Uterus (tissue), 4 donors: ENCODE results near the gene MFSD2B. TPM values are rescaled to one million over a fixed set of nuclear protein-coding genes. Genes with fewer than 3 reads are reported as not detected.
A peak's percentile ranks its signal among the peaks of the same experiment; 100 is the strongest.

ENCODE experiments used
- DNase-seq, 2 donors: peaks; one replicate each; pipeline ENCODE4 v3.0.0-alpha.2; 2019 to 2020
- H3K27ac ChIP-seq, 2 donors: fragments of 200-600 bp; sonication (generic); 1 replicate in 1 of 2; 2 replicates in 1 of 2; pipeline ENCODE4 v1.5.1; 2016 to 2018
- H3K27me3 ChIP-seq, 2 donors: fragments of 200-600 bp; sonication (generic); one replicate each; pipeline ENCODE4 v1.5.1; 2018 to 2019; ENCODE audit warnings: control low read depth in 1 of 2
- H3K36me3 ChIP-seq, 2 donors: fragments of 200-600 bp; sonication (generic); one replicate each; pipeline ENCODE4 v1.5.1; 2019; ENCODE audit warnings: control low read depth in 1 of 2
- H3K4me1 ChIP-seq, 2 donors: fragments of 200-600 bp; sonication (generic); one replicate each; pipeline ENCODE4 v1.5.1; 2018 to 2019; ENCODE audit warnings: control low read depth in 1 of 2
- H3K4me3 ChIP-seq, 2 donors: fragments of 200-600 bp; sonication (generic); 1 replicate in 1 of 2; 2 replicates in 1 of 2; pipeline ENCODE4 v1.5.1; 2018 to 2019; ENCODE audit warnings: mild to moderate bottlenecking in 1 of 2
- H3K9me3 ChIP-seq, 2 donors: fragments of 200-600 bp; sonication (generic); one replicate each; pipeline ENCODE4 v1.5.1; 2019; ENCODE audit warnings: control low read depth in 1 of 2
- CTCF ChIP-seq, 4 experiments: fragments of 200-600 bp in 2 of 4; fragments of 450-650 bp in 2 of 4; sonication (generic) in 2 of 4; IDR thresholded peaks; one replicate each; pipeline ENCODE4 v1.5.1; 2016 to 2019; ENCODE audit warnings: antibody characterized with exemption in 4 of 4, mild to moderate bottlenecking in 2 of 4, moderate library complexity in 1 of 4
- POLR2A ChIP-seq, 2 donors: fragments of 450-650 bp; IDR thresholded peaks; one replicate each; pipeline ENCODE4 v1.6.1; 2016; ENCODE audit warnings: antibody characterized with exemption in 2 of 2, mild to moderate bottlenecking in 1 of 2, moderate library complexity in 1 of 2
- intact Hi-C: fragments of 100-400 bp; cut with DNase I; formaldehyde crosslinking; loops from one replicate; pipeline ENCODE4 v1.15.1; 2023; ENCODE audit warnings: low total_unique reads
- total RNA-seq, 4 donors: library from RNA; depleted of rRNA in 3 of 4; stranded (reverse); fragments of >200 nt in 3 of 4; gene quantifications; one replicate each; pipeline versions ENCODE4 v1.1.0 to v1.2.4, GENCODE V29; 2014 to 2023
- donor health status: DM: yes; HTN: yes; CAD: no.

The MFSD2B gene
- total RNA-seq, 4 donors from 2014 or later = 0.35 to 1.4 TPM; not detected in 2

- no peaks in the 10 kb centered on the region for H3K27me3 ChIP-seq
- H3K9me3 ChIP-seq = no peaks in the 10 kb centered on the region
- H3K27ac ChIP-seq = peak overlapping the region; percentile 75 to 81
- TF ChIP-seq POLR2A (IDR thresholded peaks at IDR 0.05) (no peak), CTCF (IDR thresholded peaks at IDR 0.05) (no peak)
- no peaks in the 10 kb centered on the region for H3K36me3 ChIP-seq
- intact Hi-C loops = no loop called here
- DNase-seq = no peak
- peaks cover 0 to 3% of the 10 kb centered on the region in 2 donors for H3K4me1 ChIP-seq
- peak overlapping the region; percentile 57 to 91 for H3K4me3 ChIP-seq
These were observed 39.0 kb downstream of the MFSD2B start for GRCh38 chr2:24048769-24049484.

GRCh38 chr2:24049485-24050021, 39.7 kb downstream of the MFSD2B start, which contains the start of gene FKBP1B:
TSS of gene FKBP1B (plus strand) at chr2:24049741. CDS start at chr2:24049850, 109 bp downstream.
- peak; percentile 66 to 69 for DNase-seq

GRCh38 chr2:24050041-24050979, 40.4 kb downstream of the MFSD2B start:
- peaks cover 0 to 3% of the 10 kb centered on the region in 2 donors for H3K4me1 ChIP-seq
- H3K27ac ChIP-seq = peak overlapping the region; percentile 75 to 81
- TF ChIP-seq POLR2A (IDR thresholded peaks at IDR 0.05) (no peak), CTCF (IDR thresholded peaks at IDR 0.05) (no peak)
- peak overlapping the region; percentile 57 to 91 for H3K4me3 ChIP-seq
- H3K9me3 ChIP-seq = no peaks in the 10 kb centered on the region
- H3K27me3 ChIP-seq = no peaks in the 10 kb centered on the region
- no peaks in the 10 kb centered on the region for H3K36me3 ChIP-seq
- peak; percentile 22 to 29 for DNase-seq
- intact Hi-C loops = no loop called here

More at GRCh38 chr2:24049485-24050021, 39.7 kb downstream of the MFSD2B start, which contains the start of gene FKBP1B:
- Histone ChIP-seq H3K36me3 (no peaks in the 10 kb centered on the region), H3K27ac (peak within 1 kb of the TSS; percentile 75 to 81), H3K4me3 (peak within 1 kb of the TSS; percentile 57 to 91), H3K4me1 (peaks cover 0 to 3% of the 10 kb centered on the region in 2 donors), H3K9me3 (no peaks in the 10 kb centered on the region), H3K27me3 (no peaks in the 10 kb centered on the region)
- intact Hi-C loops = no loop called here
- TF ChIP-seq POLR2A (IDR thresholded peaks at IDR 0.05) (peak in 1 of 2 donors; percentile 43), CTCF (IDR thresholded peaks at IDR 0.05) (peak in 1 of 4 experiments; percentile 10)

GRCh38 chr2:24051833-24052232, 41.9 kb downstream of the MFSD2B start:
- TF ChIP-seq CTCF (IDR thresholded peaks at IDR 0.05) = no peak
- TF ChIP-seq POLR2A (IDR thresholded peaks at IDR 0.05) = no peak
- H3K27me3 ChIP-seq = no peaks in the 10 kb centered on the region
- intact Hi-C loops = no loop called here

More at GRCh38 chr2:24051833-24052232, 41.9 kb downstream of the MFSD2B start:
- no peak overlapping the region for H3K27ac ChIP-seq
- H3K36me3 ChIP-seq = no peaks in the 10 kb centered on the region
- no peaks in the 10 kb centered on the region for H3K9me3 ChIP-seq
- no peak for DNase-seq
- no peaks in the 10 kb centered on the region for H3K4me1 ChIP-seq
- H3K4me3 ChIP-seq = no peak overlapping the region
